Epithelial cell of esophagus (primary cell): ENCODE results near the gene ISLR2.

ENCODE experiments used
- DNase-seq: peaks from one replicate; pipeline ENCODE4 v3.0.0; 2010; ENCODE audit warnings: low read depth
- H3K4me3 ChIP-seq: 2 replicates; pipeline ENCODE4 v1.5.1; 2011; ENCODE audit warnings: mild to moderate bottlenecking, low read length, control low read depth
- TF ChIP-seq, protein P1 (sequence below): IDR thresholded peaks from 2 replicates; pipeline ENCODE4 v1.5.1; 2011; ENCODE audit warnings: low read depth, mild to moderate bottlenecking, low read length, control low read depth, inconsistent platforms; ENCODE audit not compliant: insufficient read depth; ENCODE audit errors: missing control alignments

The ISLR2 gene

GRCh38 chr15:74182131-74182530 lies 51.7 kb downstream of the ISLR2 start:
- TF ChIP-seq, protein P1, sequence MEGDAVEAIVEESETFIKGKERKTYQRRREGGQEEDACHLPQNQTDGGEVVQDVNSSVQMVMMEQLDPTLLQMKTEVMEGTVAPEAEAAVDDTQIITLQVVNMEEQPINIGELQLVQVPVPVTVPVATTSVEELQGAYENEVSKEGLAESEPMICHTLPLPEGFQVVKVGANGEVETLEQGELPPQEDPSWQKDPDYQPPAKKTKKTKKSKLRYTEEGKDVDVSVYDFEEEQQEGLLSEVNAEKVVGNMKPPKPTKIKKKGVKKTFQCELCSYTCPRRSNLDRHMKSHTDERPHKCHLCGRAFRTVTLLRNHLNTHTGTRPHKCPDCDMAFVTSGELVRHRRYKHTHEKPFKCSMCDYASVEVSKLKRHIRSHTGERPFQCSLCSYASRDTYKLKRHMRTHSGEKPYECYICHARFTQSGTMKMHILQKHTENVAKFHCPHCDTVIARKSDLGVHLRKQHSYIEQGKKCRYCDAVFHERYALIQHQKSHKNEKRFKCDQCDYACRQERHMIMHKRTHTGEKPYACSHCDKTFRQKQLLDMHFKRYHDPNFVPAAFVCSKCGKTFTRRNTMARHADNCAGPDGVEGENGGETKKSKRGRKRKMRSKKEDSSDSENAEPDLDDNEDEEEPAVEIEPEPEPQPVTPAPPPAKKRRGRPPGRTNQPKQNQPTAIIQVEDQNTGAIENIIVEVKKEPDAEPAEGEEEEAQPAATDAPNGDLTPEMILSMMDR, result no peak
- no peak for DNase-seq

GRCh38 chr15:74184582-74185091 lies 54.3 kb downstream of the ISLR2 start:
- DNase-seq, result peak; percentile 42
- TF ChIP-seq, protein P1, result no peak
- H3K4me3 ChIP-seq, result no peak overlapping the region

More at GRCh38 chr15:74182131-74182530, 51.7 kb downstream of the ISLR2 start:
- H3K4me3 ChIP-seq, result no peak overlapping the region

- TF ChIP-seq, protein P1, result no peak
- DNase-seq, result peak; percentile 72
- H3K4me3 ChIP-seq, result no peak overlapping the region
Measured at GRCh38 chr15:74185710-74186348, 55.4 kb downstream of the ISLR2 start.
